Frontal cortex (tissue), 4 donors: ENCODE data around the gene PER1. TPM values are rescaled to one million over a fixed set of nuclear protein-coding genes. Genes with fewer than 3 reads are reported as not detected.
"Not testable (repeated sequence)": the region's sequence is repeated elsewhere in the genome, so short reads cannot be mapped to it uniquely, and the experiment has no call there.

Experiments
- DNase-seq, 2 donors: peaks; one replicate each; pipeline ENCODE4 v3.0.0; 2012; ENCODE audit warnings: low spot score in 2 of 2
- FAIRE-seq: peaks from 2 replicates; lab custom pipeline; 2012; peaks lifted over from hg19 to GRCh38; lab: Jason Lieb, UNC
- total RNA-seq: library from RNA; depleted of rRNA; stranded (reverse); fragments of >200 nt; gene quantifications from one replicate; pipeline ENCODE4 v1.2.3, GENCODE V29; 2014
- donor health status: control.
- donor health status: control.
- donor health status: control.

Gene PER1
- total RNA-seq, 1 donor from 2014 or later = 6.5 TPM

DNA sequence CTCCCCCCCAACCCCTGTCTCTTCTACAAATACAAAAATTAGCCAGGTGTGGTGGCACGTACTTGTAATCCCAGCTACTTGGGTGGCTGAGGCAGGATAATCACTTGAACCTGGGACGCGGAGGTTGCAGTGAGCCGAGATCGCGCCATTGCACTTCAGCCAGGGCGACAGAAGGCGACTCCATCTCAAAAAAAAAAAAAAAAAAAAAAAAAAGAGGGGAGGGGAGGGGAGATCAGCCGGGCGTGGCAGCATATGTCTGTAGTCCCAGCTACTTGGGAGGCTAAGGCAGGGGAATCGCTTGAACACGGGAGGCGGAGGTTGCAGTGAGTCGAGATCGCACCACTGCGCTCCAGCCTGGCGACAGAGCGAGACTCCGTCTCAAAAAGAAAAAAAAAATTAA lies 18.0 kb upstream of the PER1 start:
- not testable (repeated sequence) for DNase-seq, FAIRE-seq

DNA sequence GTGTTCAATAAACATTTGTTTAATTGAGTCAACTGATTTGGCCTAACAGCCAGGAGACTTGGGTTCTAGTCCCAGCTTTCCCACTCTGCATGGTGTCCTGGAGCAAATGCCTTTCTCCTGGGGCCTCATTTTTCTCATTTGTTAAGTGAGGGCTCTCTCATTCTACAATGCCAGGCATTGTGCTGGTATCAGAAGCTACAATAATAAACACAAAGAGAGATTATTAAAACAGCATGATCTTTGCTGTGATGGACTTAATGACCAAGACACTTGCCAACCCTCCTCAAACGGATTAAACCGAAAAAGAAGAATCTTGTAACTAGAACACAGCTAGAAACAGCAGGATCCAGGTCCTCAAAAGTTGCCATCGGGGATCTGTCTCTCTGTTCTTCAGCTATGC lies 15.3 kb upstream of the PER1 start:
- DNase-seq (no peak), FAIRE-seq (no peak)

DNA sequence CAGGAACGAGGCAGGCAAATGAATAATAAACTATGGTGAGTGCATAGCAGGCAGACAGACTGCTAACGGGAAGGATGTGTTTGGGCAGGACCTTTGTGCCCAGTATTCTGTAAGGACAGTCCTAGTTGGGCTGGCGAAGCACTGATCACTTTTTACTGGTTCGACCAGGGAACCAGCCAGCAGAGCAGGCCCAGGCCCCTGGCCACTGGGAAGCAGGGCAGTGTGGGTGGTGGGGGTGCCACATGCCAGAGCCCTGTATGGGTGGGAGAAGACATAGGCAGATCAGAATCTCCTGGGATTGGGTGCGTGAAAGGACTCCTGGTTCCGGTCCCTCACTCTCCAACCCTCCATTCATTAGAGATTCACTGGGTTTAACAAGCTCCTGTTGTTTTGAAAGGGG lies 14.5 kb upstream of the PER1 start:
- DNase-seq (no peak), FAIRE-seq (no peak)

DNA sequence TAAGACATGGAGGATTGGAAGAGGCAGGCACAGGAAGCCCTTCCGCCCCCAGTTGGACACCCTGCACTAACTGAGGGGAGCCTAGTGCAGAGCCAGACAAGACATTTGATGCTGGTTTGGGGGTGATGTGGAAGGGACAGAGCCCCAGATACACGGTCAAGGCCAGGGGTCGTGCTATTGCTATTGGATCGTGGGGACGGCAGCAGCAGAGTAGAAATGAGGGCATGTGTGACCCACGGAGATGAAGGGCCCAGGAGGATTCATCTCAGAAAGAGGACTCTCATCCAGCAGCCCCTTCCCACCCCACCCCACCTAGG lies 12.6 kb upstream of the PER1 start:
- DNase-seq = no peak
- no peak for FAIRE-seq

DNA sequence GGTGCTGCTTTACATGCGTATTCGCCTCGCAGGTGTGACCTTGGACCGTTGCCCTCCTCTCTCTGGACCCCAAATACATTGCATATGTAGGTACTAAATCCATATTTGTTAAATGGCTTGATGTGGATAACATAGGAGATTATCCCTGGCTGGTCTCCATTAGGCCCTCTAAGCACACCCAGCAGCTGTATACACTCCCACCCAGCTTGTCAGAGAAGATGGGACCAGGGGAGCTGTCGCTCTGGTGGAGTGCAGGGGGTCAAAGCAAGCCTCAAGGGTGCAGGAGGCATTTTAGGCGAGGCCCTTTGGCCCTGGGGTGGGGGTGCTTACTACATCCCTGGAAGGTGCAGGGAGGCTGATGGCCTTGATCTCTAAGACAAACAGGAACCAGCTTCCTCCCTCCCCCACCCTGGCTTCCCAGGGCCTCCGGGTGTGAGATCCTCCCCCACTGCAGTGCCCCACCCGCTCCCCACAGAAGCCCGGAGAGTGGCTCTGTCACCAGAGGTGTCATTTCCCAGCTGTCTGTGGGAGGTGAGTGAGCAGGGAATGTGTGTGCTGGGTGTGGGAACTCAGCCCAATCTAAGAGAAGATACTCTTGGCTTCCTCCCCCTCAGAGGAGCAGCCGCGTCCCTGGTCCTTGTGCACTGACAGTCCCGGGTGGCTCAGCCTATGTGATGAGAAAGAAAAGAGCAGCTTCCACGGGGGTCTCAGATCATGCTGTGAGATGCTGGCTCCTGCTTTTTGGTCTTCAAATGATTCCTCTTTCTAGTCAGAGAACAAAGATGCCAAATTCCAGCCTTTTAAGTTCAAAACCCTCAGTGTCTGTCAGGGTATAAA lies 12.0 kb upstream of the PER1 start:
- DNase-seq = peak in 1 of 2 donors; percentile 69
- FAIRE-seq = no peak

DNA sequence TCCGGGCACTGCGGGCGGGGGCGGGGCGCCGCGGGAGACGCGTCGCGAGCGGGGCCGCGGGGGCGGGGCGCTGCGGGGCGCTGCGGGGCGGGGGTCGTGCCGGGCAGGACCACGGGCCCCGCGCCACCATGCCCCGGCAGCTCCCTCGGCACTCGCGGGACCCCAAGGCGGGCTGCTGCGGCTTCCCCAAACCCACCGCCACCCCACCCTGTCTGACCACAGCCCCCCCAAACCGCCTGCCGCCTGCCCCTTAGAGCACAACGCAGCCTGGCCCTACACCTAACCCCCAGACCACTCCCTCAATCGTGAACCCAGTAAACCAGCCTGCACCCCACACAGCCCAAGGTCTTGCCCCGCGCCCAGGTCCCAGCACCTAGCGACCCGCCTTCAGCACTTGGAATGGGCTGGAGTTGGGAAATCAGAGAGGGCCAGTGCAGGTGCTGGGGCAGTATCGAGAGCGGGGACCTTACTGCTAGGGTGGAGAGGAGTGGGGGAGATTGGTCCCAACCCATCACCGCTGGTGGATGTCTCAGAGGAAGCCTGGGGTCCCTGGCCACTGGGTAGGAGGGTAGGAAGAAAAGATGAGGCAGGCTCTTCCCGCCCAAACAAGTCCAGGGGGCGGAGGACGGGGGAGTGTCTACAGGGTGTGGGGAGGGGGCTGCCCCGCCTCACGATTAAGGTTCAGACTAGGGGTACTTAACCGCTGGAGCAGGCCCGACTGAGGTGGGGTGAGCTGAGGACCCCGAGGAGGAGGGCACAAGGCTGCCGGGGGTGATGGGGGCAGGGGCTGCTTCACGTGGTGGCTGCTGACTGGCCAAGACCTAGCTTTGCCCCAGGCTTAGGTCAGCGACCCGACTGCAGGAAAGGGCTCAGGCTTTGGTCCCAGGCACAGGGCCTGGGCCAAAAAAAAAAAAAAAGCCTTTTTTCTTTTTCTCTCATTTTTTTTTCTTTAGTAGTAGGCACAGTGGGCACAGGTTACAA lies 11.1 kb upstream of the PER1 start:
- FAIRE-seq (no peak), DNase-seq (peak in 1 of 2 donors; percentile 55)

DNA sequence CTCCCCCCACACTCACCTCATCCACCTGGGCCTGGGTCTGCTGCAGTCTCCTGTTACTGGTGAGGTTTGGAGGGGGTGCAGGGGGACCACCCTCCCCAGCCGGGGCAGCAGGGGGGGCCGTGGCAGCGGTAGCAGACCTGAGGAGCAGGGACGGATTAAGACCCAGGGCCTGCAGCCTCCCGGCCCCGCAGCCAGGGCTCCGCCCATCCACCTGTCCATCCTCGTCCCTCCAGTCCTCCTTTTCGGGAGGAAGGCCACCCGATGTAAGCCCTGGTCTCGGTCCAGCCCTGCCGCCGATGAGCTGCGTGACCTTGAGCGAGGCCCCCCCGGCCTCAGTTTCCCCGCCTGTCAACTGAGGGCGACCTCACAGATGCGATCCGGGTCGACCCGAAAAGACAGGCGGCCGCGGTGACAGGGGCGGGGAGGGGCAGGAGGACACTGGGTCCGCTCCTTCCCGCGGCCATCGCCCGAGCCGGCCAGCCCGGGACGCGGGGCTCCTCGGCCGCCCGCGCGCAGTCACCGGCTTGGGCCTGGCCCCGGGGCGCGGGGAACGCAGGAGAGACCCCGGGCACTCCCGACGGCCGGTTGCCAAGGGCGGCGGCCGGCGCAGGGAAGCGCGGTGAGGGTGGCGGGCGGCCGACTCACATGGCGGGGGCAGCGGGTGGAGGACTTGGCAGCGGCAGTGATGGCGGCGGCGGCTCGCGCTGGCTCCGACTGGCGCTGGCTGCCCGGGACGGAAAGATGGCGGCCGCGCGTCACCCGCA lies 10.2 kb upstream of the PER1 start, which contains the start of gene VAMP2:
TSS of gene VAMP2 (minus strand) at position 716 of the 764 bp plus-strand sequence. CDS start at position 647, 69 bp downstream.
- FAIRE-seq (no peak), DNase-seq (peak; percentile 82 to 90)

DNA sequence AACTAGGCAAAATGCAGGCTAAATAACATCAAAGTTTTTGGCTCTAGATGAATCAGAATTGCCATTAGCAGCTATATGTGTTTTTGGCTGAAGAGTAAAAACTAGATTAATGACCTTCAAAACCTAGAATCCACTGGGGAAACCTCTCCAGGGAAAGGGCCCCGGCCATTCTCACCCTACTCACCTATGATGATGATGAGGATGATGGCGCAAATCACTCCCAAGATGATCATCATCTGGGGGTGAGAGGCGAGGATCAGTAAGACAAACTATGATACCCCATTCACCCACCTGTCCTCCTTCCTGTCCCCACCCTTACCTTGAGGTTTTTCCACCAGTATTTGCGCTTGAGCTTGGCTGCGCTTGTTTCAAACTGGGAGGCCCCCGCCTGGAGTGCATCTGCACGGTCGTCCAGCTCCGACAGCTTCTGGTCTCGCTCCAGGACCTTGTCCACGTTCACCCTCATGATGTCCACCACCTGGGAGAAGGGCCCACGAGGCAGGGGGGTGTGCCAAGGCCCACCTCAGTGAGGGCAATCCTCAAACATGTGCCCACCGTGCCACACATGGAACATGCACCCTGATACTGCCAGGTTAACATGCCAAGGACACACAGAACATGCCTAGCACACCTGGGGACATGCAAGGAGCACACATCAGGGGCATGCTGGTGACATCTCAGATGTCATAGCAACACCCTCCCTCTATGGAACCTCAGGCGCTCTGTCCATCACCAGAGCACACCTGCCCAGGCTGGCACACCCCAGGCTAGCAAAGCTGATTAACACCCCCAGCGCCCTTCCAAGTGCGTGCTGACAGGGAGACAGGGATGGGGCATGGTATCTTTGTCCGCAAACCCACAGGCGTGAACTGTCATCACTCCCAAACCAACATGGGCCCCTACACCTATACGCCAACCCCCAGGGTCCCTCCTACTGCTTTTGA lies 9.4 kb upstream of the PER1 start:
- FAIRE-seq (no peak), DNase-seq (no peak)

DNA sequence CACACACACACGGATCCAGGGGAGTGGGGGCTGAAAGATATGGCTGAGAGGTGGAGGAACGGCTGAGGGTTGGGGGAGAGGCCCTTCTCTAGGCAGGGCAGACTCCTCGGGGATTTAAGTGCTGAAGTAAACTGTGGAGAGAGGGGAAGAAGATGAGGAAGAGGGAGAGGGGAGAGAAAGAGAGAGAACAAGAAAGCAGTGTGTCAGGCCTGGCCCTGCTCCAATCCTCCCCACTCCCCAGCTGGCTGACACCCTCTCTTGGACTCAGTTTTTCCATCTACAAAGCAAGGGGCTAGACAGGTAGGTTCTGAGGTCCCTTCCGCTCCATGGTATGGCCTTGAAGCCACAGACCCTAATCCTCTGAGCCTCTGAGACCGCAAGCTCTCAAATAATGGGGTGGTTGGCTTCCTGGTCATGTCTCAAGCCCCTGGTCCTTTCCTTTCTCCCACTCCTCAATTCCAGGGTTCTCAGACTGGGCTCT lies 8.6 kb upstream of the PER1 start:
- DNase-seq (no peak), FAIRE-seq (no peak)

DNA sequence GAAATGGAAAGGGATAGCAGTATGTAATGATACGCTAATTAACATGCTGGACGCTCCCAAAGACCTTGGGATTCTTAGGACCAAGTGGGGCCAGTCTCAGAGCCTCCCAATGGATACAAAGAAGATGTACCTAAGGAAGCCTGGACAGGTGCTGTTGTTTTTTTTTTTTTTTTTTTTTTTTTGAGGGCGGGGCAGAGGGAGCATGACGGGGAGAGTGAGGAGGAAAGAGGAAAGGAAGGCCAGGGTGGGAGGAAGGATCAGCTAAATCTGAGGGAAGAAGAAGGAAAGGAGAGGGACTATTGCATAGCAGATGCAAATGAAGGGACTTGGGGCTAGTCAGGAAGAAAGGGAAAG lies 8.0 kb upstream of the PER1 start:
- FAIRE-seq (no peak), DNase-seq (no peak)

DNA sequence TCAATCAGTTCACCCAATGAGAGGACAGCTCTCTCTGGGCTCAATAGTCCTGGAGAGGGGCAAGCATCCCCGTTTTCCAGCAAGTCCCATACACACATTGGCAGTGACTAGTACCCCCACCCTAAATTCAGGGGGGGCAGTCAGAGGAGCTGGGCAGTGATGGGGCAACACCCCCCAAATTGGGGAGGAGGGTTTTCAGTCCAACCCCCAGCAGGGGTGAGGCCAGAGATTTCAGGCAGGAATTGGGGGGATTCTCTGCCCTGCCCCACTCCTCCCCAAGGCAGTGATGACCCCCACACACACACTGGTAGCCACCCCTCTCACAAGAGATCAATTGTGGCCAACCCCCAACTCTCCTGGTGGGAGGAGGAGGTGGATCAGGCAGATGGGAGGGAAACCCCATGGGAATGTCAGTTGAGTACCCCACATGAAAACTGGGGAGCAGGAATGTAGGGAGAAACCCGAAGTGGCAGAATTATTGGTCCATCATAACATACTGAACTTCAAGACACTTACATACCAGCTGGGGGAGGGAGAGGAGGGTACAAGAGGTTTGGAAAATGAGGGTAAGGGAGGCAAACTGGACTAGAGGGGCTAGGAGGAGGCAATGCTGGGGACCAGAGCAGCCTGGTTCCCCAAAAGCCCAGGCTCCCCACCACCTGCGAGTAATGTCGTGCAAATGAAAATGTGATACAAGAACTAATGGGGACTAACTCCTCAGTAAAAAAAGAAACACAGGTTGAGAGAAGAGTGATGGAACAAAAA lies 7.4 kb upstream of the PER1 start:
- DNase-seq = no peak
- no peak for FAIRE-seq

DNA sequence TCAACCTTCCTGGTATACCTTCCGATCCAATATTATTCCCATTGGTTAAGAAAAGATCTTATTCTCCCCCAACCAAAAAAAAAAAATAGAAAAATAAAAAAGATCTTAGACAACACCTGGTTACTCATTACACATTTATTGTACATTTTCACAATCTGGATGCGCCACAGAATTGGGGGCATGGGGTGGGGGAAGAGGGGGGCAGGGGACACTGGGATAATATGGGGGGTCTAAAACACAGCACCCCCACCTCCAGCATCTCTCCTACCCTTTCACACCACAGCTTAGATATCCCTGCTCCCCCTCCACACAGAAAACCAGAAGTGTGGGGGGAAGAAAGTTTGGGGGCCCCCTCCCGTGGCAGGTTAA lies 6.8 kb upstream of the PER1 start:
- DNase-seq (no peak), FAIRE-seq (no peak)

DNA sequence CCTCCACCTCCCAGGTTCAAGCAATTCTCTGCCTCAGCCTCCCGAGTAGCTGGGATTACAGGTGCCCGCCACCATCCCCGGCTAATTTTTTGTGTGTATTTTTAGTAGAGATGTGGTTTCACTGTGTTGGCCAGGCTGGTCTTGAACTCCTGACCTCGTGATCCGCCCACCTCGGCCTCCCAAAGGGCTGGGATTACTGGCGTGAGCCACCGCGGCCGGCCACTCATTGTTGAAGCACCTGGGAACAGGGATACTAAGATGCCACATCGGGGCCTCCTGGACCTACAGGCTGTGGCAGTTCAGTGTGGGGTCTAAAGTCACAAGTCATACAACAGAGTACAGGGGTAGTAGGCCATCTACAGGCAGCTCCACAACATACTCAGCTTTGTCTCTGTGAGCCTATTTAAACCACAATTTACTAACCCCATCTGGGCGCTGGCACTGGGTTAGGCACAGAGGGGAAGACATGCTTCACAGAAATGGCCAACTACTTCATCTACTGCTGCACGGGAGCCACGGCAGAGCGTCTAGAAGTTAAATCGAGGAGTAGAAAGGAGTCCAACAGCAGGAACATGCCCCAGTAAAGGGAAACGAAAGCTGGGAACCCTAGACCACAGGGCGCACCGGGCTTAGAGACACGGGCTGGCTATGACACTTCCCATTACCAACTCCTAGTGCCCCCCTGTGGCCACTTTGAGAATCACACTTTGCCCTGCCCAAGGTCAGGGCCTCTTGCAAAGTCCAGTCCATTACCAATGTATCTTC lies 6.2 kb upstream of the PER1 start:
- FAIRE-seq (no peak), DNase-seq (peak; percentile 79 to 81)

DNA sequence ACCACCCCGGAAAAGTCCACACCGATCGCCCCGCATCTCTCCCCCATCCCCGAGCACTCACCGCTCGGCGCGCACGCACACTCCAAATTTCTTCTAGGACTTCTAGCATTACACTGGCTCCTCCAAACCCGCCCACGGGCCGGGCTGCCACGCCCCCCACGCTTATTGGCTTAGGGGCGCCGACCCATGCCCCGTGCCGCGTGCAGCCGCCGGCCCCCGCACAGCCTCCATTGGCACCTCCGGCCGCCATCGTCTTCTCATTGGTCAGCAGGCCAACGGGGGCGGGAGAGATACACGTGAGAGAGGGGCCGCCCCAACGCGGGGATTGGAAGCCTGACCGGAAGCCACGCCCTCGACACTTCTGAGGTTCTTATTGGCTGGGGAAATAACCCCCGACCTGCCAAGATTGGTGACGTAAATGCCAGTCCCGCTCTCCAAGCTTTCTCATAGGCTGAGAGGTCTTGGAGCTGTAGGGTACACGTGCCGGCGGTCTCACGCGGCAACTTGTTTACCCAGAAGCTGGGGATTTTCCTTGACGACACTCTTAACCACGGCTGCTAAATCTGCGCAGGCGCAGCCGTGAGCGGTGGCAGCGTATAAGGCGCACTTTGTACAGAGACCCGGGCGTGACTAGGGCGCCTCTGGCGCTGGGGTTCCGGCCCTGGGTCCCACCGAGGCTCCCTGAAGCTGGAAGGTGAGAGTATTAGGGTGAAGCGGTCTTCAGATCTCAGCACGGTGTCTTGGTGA lies 4.2 kb upstream of the PER1 start:
- FAIRE-seq = peak; percentile 97

DNA sequence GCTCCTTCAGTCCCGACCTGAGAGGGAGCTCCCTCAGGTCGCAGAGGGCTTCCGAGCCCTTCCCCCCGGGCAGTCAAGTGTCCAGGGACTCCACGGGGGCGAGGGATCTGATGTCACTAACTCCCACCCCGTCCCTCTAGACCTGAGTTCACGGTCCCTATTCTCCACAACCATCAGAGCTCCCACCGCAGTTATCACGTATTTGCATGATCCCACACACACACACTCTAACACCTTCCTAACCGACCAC lies 3.7 kb upstream of the PER1 start:
- FAIRE-seq (no peak), DNase-seq (no peak)

More for the DNA sequence above, 4.2 kb upstream of the PER1 start:
- peak; percentile 93 to 95 for DNase-seq

DNA sequence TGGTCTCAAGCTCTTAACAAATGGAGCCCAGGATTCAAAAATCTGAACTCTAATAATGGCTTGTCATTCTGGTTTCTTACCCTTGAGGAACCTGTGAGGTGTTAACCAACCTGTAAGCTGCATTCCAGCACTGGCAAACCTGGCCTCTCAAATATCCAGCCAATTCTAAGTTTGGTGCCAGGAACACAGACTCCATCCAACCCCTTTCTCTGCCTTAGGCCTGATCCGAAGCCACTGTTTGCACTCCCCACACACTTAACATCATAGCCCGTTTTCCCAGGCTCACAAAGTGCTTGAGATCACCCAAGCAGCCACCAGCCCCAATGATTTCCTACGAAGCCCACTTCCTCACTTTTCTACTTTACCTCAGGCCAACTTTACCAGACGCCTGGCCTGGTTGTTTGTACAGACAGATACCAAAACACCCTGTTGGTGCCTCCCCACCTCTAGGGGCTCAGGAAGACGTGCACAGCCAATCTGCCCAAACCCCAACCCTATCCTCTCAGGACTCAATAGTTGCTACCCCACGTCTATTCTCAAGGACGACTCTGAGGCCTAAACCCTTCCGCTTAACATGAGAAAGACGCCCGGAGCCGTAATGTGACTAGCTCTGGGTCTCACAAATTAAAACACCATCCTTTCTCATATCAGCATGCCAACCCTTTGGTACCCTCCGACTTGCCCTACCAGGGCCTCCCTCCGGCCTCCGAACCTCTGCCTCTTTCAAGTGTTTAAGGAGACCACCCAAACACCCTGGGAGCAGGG lies 3.2 kb upstream of the PER1 start:
- DNase-seq = no peak
- FAIRE-seq = no peak
